K562 (cell line): ENCODE measurements around the gene ATP5F1D. TPM values are rescaled to one million over a fixed set of nuclear protein-coding genes. Genes with fewer than 3 reads are reported as not detected.

Source experiments
- DACH1 ChIP-seq: fragments of 450-650 bp; IDR thresholded peaks from 2 replicates; pipeline ENCODE4 v1.6.1; 2018; ENCODE audit not compliant: partially characterized antibody
- EHMT2 ChIP-seq: fragments of 450-650 bp; IDR thresholded peaks from 2 replicates; pipeline ENCODE4 v1.6.1; 2018; ENCODE audit warnings: antibody characterized with exemption
- FOXP1 ChIP-seq: sonication (generic); formaldehyde crosslinking; IDR thresholded peaks from 2 replicates; pipeline ENCODE4 v1.8.0; 2022; ENCODE audit warnings: mild to moderate bottlenecking, missing genetic modification reagents
- HDAC1 ChIP-seq, 2 experiments: fragments of 450-650 bp; IDR thresholded peaks; 2 replicates each; pipeline ENCODE4 v1.6.1; 2016 to 2017; ENCODE audit warnings: inconsistent platforms in 1 of 2, mild to moderate bottlenecking in 1 of 2, moderate library complexity in 1 of 2
- HDAC6 ChIP-seq: IDR thresholded peaks from 2 replicates; pipeline ENCODE4 v1.6.1; 2012; ENCODE audit warnings: low read depth, mild to moderate bottlenecking, control low read depth, inconsistent platforms, low read length, moderate library complexity
- HLTF ChIP-seq: fragments of 450-650 bp; IDR thresholded peaks from 2 replicates; pipeline ENCODE4 v1.6.1; 2016
- KLF10 ChIP-seq: fragments of 250-450 bp; sonication (Bioruptor Pico); IDR thresholded peaks from 2 replicates; pipeline ENCODE4 v1.6.1; 2021; ENCODE audit warnings: matching md5 sums
- KLF13 ChIP-seq: fragments of 450-650 bp; IDR thresholded peaks from 2 replicates; pipeline ENCODE4 v1.6.1; 2016; ENCODE audit warnings: missing genetic modification characterization, low read depth, mild to moderate bottlenecking, missing compliant biosample characterization, moderate library complexity, borderline replicate concordance
- MEF2A ChIP-seq: IDR thresholded peaks from 2 replicates; pipeline ENCODE4 v1.6.1; 2011; ENCODE audit warnings: low read depth, mild to moderate bottlenecking, low read length, moderate library complexity; ENCODE audit not compliant: control insufficient read depth
- MIER1 ChIP-seq: fragments of 450-650 bp; IDR thresholded peaks from 2 replicates; pipeline ENCODE4 v1.6.1; 2016; ENCODE audit warnings: antibody characterized with exemption, mild to moderate bottlenecking, low read depth
- NCOR1 ChIP-seq: fragments of 450-650 bp; IDR thresholded peaks from 2 replicates; pipeline ENCODE4 v1.6.1; 2016; ENCODE audit warnings: mild to moderate bottlenecking, moderate library complexity
- PHTF2 ChIP-seq: fragments of 250-450 bp; sonication (Bioruptor Pico); IDR thresholded peaks from 2 replicates; pipeline ENCODE4 v1.5.0; 2021; ENCODE audit warnings: mild to moderate bottlenecking
- RBM25 ChIP-seq: fragments of 200-400 bp; formaldehyde crosslinking; IDR thresholded peaks from 2 replicates; pipeline ENCODE4 v1.6.1; 2018; ENCODE audit warnings: low read length, low read depth, moderate library complexity; ENCODE audit not compliant: severe bottlenecking
- SMARCA5 ChIP-seq: fragments of 450-650 bp; IDR thresholded peaks from 2 replicates; pipeline ENCODE4 v1.6.1; 2016
- SMARCC2 ChIP-seq: fragments of 450-650 bp; IDR thresholded peaks from 2 replicates; pipeline ENCODE4 v1.6.1; 2017; ENCODE audit warnings: antibody characterized with exemption, moderate library complexity, mild to moderate bottlenecking, low read depth
- ZNF124 ChIP-seq: sonication (generic); formaldehyde crosslinking; IDR thresholded peaks from 2 replicates; pipeline ENCODE4 v1.8.1; 2022; ENCODE audit warnings: missing genetic modification reagents
- ZNF133 ChIP-seq: fragments of 250-450 bp; sonication (Bioruptor Pico); IDR thresholded peaks from 2 replicates; pipeline ENCODE4 v1.4.0; 2020; ENCODE audit warnings: mild to moderate bottlenecking
- ZNF253 ChIP-seq: fragments of 250-450 bp; sonication (Bioruptor Pico); conservative IDR thresholded peaks from 2 replicates; pipeline ENCODE4 v1.6.1; 2021; ENCODE audit warnings: mild to moderate bottlenecking
- polyA plus RNA-seq, 8 experiments: library from polyadenylated mRNA; depleted of rRNA in 4 of 8; stranded (reverse) in 5 of 8; unstranded in 3 of 8; fragments of >200 nt; fragmentation: Nextera tagmentation in 2 of 8; fragmentation: Illumina TruSeq in 1 of 8; extraction: Ambion mirVana in 2 of 8; extraction: Trizol in 1 of 8; gene quantifications; 2 replicates each; pipeline versions ENCODE4 v1.2.1 to v1.2.3, GENCODE V29; 2011 to 2014; ENCODE audit warnings: inconsistent platforms in 1 of 8, missing spikeins in 1 of 8
- total RNA-seq, 7 experiments: library from RNA; depleted of rRNA in 6 of 7; stranded (reverse); fragments of >200 nt in 6 of 7; fragmentation: Illumina TruSeq in 2 of 7; extraction: Trizol in 2 of 7; gene quantifications; 2 replicates each; pipeline versions ENCODE4 v1.2.1 to v1.2.3, GENCODE V29; 2011 to 2021; ENCODE audit warnings: low replicate concordance in 1 of 7
- TF ChIP-seq, protein P1 (sequence below): fragments of 250-450 bp; sonication (Bioruptor Pico); IDR thresholded peaks from 2 replicates; pipeline ENCODE4 v1.5.0; 2020; ENCODE audit warnings: mild to moderate bottlenecking
- TF ChIP-seq, protein P2 (sequence below): fragments of 250-450 bp; sonication (Bioruptor Pico); IDR thresholded peaks from 2 replicates; pipeline ENCODE4 v1.5.0; 2020; ENCODE audit warnings: mild to moderate bottlenecking, borderline replicate concordance
- TF ChIP-seq, protein P3 (sequence below): IDR thresholded peaks from 2 replicates; pipeline ENCODE4 v1.6.1; 2014; ENCODE audit warnings: antibody characterized with exemption
- TF ChIP-seq, protein P4 (sequence below), 2 experiments: IDR thresholded peaks; 2 replicates each; pipeline ENCODE4 v1.6.1; 2012; ENCODE audit warnings: improper control_type of control experiment in 2 of 2, low read depth in 2 of 2, low read length in 2 of 2, borderline replicate concordance in 1 of 2
- TF ChIP-seq, protein P5 (sequence below): fragments of 250-450 bp; sonication (Bioruptor Pico); IDR thresholded peaks from 2 replicates; pipeline ENCODE4 v1.5.0; 2021

Gene ATP5F1D
- total and polyA plus RNA-seq, 9 of the 15 experiments (the other 6 are each of a cell fraction or from before 2014, with no cell fraction given): 3.9 to 409 (median 36.8) TPM

DNA sequence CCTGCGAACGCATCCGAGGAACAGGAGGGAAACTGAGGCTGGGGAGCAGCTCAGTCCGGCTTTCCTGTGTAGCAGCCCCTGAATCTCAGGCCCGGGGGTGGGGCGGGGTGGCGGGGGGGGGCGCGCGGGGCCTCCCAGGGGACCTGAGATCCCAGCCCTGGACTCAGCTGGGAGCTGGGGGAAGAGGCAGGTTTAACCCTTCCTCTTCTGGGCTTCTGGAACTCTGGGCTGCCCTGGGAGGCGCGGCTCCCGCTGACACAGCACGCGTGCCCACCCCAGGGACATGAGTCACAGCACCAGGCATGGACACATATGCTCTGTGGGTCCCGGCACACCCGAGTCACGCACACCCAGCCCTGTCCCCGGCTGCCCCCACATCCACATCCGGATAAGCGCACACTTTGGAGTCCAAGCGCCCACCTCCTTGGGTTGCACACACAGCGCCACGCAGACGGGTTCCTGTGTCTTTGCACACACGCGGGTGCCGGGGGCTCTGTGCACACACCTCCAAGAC lies 24.1 kb downstream of the ATP5F1D start (continued):
- TF ChIP-seq, protein P1, sequence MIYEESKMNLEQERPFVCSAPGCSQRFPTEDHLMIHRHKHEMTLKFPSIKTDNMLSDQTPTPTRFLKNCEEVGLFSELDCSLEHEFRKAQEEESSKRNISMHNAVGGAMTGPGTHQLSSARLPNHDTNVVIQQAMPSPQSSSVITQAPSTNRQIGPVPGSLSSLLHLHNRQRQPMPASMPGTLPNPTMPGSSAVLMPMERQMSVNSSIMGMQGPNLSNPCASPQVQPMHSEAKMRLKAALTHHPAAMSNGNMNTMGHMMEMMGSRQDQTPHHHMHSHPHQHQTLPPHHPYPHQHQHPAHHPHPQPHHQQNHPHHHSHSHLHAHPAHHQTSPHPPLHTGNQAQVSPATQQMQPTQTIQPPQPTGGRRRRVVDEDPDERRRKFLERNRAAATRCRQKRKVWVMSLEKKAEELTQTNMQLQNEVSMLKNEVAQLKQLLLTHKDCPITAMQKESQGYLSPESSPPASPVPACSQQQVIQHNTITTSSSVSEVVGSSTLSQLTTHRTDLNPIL: no peak
- no peak for TF ChIP-seq ZNF124
- no peak for TF ChIP-seq EHMT2
- TF ChIP-seq HLTF: no peak
- no peak for TF ChIP-seq PHTF2 (CRISPR knock-in tag)
- no peak for TF ChIP-seq ZNF133 (CRISPR knock-in tag)
- TF ChIP-seq, protein P2, sequence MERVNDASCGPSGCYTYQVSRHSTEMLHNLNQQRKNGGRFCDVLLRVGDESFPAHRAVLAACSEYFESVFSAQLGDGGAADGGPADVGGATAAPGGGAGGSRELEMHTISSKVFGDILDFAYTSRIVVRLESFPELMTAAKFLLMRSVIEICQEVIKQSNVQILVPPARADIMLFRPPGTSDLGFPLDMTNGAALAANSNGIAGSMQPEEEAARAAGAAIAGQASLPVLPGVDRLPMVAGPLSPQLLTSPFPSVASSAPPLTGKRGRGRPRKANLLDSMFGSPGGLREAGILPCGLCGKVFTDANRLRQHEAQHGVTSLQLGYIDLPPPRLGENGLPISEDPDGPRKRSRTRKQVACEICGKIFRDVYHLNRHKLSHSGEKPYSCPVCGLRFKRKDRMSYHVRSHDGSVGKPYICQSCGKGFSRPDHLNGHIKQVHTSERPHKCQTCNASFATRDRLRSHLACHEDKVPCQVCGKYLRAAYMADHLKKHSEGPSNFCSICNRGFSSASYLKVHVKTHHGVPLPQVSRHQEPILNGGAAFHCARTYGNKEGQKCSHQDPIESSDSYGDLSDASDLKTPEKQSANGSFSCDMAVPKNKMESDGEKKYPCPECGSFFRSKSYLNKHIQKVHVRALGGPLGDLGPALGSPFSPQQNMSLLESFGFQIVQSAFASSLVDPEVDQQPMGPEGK (CRISPR knock-in tag): no peak
- no peak for TF ChIP-seq DACH1
- no peak for TF ChIP-seq KLF13 (tag)
- no peak for TF ChIP-seq HDAC1 (IDR thresholded peaks at IDR 0.05)
- no peak for TF ChIP-seq ZNF253 (CRISPR knock-in tag)
- no peak for TF ChIP-seq RBM25
- TF ChIP-seq, protein P3, sequence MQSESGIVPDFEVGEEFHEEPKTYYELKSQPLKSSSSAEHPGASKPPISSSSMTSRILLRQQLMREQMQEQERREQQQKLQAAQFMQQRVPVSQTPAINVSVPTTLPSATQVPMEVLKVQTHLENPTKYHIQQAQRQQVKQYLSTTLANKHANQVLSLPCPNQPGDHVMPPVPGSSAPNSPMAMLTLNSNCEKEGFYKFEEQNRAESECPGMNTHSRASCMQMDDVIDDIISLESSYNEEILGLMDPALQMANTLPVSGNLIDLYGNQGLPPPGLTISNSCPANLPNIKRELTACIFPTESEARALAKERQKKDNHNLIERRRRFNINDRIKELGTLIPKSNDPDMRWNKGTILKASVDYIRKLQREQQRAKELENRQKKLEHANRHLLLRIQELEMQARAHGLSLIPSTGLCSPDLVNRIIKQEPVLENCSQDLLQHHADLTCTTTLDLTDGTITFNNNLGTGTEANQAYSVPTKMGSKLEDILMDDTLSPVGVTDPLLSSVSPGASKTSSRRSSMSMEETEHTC: no peak
- peak; percentile 34 for TF ChIP-seq FOXP1 (CRISPR knock-in tag)
- 0 out of 2 replicates have a peak, but pooled peaks have one; percentile 8 for TF ChIP-seq NCOR1
- no peak for TF ChIP-seq SMARCA5
- TF ChIP-seq HDAC6: no peak
- TF ChIP-seq, protein P4, sequence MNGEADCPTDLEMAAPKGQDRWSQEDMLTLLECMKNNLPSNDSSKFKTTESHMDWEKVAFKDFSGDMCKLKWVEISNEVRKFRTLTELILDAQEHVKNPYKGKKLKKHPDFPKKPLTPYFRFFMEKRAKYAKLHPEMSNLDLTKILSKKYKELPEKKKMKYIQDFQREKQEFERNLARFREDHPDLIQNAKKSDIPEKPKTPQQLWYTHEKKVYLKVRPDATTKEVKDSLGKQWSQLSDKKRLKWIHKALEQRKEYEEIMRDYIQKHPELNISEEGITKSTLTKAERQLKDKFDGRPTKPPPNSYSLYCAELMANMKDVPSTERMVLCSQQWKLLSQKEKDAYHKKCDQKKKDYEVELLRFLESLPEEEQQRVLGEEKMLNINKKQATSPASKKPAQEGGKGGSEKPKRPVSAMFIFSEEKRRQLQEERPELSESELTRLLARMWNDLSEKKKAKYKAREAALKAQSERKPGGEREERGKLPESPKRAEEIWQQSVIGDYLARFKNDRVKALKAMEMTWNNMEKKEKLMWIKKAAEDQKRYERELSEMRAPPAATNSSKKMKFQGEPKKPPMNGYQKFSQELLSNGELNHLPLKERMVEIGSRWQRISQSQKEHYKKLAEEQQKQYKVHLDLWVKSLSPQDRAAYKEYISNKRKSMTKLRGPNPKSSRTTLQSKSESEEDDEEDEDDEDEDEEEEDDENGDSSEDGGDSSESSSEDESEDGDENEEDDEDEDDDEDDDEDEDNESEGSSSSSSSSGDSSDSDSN (IDR thresholded peaks at IDR 0.05; ENCODE audit: borderline replicate concordance in 1 of 2, low read depth in 2 of 2, low read length in 2 of 2): no peak
- no peak for TF ChIP-seq MEF2A
- TF ChIP-seq KLF10 (CRISPR knock-in tag): no peak
- TF ChIP-seq SMARCC2: no peak
- TF ChIP-seq MIER1: no peak
- TF ChIP-seq, protein P5, sequence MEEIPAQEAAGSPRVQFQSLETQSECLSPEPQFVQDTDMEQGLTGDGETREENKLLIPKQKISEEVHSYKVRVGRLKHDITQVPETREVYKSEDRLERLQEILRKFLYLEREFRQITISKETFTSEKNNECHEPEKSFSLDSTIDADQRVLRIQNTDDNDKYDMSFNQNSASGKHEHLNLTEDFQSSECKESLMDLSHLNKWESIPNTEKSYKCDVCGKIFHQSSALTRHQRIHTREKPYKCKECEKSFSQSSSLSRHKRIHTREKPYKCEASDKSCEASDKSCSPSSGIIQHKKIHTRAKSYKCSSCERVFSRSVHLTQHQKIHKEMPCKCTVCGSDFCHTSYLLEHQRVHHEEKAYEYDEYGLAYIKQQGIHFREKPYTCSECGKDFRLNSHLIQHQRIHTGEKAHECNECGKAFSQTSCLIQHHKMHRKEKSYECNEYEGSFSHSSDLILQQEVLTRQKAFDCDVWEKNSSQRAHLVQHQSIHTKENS: no peak
